Activated CD8-positive, alpha-beta memory T cell treated with anti-CD3 and anti-CD28 coated beads, Interleukin-2, amount 10 ng/mL, durations not matched to agents 7 days and 5 days (primary cell): Measurements from ENCODE around the gene DUSP8. TPM values are rescaled to one million over a fixed set of nuclear protein-coding genes. Genes with fewer than 3 reads are reported as not detected.

Source experiments
- ATAC-seq: fragments of 150-1000 bp; cut with Tn5 transposase; one replicate; pipeline ENCODE4 v1.10.0; 2021; ENCODE audit warnings: moderate library complexity
- CTCF ChIA-PET: fragments of 350-600 bp; sonication (Branson Sonifier 250); formaldehyde crosslinking; loops from one replicate; lab custom pipeline; 2021; ENCODE audit warnings: antibody characterized with exemption; lab: Charles Lee
- DNase-seq: peaks from one replicate; pipeline ENCODE4 v3.0.0-alpha.2; 2020
- H3K27ac Mint-ChIP-seq: one replicate; pipeline ENCODE4 v1.8.0; 2021; ENCODE audit warnings: mild to moderate bottlenecking, mixed read lengths
- H3K27me3 Mint-ChIP-seq: one replicate; pipeline ENCODE4 v1.8.0; 2021; ENCODE audit warnings: mixed read lengths
- H3K36me3 Mint-ChIP-seq: one replicate; pipeline ENCODE4 v1.8.0; 2021; ENCODE audit warnings: mild to moderate bottlenecking, mixed read lengths
- H3K4me1 Mint-ChIP-seq: one replicate; pipeline ENCODE4 v1.8.0; 2021; ENCODE audit warnings: mixed read lengths
- H3K4me3 Mint-ChIP-seq: one replicate; pipeline ENCODE4 v1.8.0; 2021; ENCODE audit warnings: mild to moderate bottlenecking, moderate library complexity, mixed read lengths
- H3K9me3 Mint-ChIP-seq: one replicate; pipeline ENCODE4 v1.8.0; 2022; ENCODE audit warnings: low read depth, mixed read lengths
- total RNA-seq, 2 experiments: library from RNA; stranded (reverse); gene quantifications; one replicate each; pipeline ENCODE4 v1.2.3, GENCODE V29; 2021

The DUSP8 gene
- total RNA-seq, 2 experiments from 2014 or later = 0.50 to 1.1 TPM

DNA sequence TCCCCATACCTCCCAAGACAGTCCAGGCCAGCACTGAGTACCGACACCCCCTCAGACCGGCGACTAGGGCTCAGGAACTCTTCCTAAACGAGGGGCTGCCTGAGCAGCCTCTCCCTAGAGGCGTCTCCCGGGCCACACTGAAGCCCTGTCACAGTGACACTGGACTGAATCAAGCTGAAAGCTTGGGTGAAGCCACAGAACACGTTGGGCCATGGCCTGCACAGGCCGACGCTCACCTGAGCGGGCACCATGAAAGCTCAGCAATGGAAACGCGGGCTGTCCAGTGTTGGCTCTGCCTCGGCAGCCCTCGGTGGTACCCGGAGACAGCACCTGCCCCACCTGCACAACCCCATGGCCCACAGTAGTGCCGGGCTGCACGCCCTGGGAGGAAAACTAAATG, 42.8 kb downstream of the DUSP8 start:
- H3K9me3 Mint-ChIP-seq = no peaks in the 10 kb centered on the region
- H3K4me3 Mint-ChIP-seq = no peak overlapping the region
- H3K27ac Mint-ChIP-seq = no peak overlapping the region
- H3K4me1 Mint-ChIP-seq = peaks cover 2% of the 10 kb centered on the region
- CTCF ChIA-PET = no interaction called here
- DNase-seq = no peak
- no peaks in the 10 kb centered on the region for H3K27me3 Mint-ChIP-seq
- no peak for ATAC-seq
- H3K36me3 Mint-ChIP-seq = peaks cover 1% of the 10 kb centered on the region

DNA sequence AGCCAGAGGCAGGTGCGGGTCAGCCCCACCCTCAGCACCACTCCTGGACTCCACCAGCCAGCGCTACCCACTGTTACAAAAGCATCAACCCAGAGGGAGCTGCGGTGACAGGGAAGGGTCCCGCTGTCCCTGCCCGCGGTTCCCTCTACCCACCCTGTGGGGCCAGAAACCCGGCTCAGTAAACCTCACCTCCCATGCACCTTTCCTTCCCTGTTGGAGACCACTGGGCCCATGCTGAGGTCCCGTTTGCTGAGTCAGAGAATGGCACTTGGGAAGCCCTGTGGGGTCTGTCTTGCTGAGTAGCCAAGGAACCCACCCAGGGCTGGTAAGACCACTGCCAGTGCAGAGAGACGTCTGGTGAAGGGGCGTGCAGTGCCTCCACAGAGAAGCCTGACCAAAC, 43.4 kb downstream of the DUSP8 start:
- H3K27me3 Mint-ChIP-seq = no peaks in the 10 kb centered on the region
- DNase-seq = no peak
- H3K4me3 Mint-ChIP-seq = no peak overlapping the region
- CTCF ChIA-PET = no interaction called here
- H3K4me1 Mint-ChIP-seq = peaks cover 2% of the 10 kb centered on the region
- H3K27ac Mint-ChIP-seq = no peak overlapping the region
- no peak for ATAC-seq
- H3K36me3 Mint-ChIP-seq = peaks cover 1% of the 10 kb centered on the region
- no peaks in the 10 kb centered on the region for H3K9me3 Mint-ChIP-seq

DNA sequence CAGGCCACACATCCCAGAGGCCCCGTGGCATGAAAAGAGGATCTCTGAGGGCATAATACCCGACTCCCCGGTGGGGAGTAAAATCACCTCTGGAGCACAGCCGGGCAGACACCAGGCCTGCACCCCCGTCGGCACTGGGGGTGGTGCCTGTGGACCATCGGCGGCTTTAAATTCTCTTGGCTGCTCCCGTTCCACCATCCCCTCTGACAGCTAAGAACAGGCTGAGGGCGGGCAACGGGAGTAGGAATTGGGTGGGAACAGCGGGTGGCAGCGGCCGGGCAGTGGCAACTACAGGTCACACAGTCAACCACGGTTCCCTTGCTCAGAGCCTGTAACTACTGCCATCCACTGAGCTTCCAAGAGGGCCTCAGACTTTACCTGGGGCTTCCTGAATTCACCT, 45.3 kb downstream of the DUSP8 start:
- CTCF ChIA-PET = no interaction called here
- H3K36me3 Mint-ChIP-seq = no peaks in the 10 kb centered on the region
- H3K4me3 Mint-ChIP-seq = no peak overlapping the region
- H3K27me3 Mint-ChIP-seq = no peaks in the 10 kb centered on the region
- H3K9me3 Mint-ChIP-seq = no peaks in the 10 kb centered on the region
- no peaks in the 10 kb centered on the region for H3K4me1 Mint-ChIP-seq
- H3K27ac Mint-ChIP-seq = no peak overlapping the region
- ATAC-seq (no peak), DNase-seq (no peak)

DNA sequence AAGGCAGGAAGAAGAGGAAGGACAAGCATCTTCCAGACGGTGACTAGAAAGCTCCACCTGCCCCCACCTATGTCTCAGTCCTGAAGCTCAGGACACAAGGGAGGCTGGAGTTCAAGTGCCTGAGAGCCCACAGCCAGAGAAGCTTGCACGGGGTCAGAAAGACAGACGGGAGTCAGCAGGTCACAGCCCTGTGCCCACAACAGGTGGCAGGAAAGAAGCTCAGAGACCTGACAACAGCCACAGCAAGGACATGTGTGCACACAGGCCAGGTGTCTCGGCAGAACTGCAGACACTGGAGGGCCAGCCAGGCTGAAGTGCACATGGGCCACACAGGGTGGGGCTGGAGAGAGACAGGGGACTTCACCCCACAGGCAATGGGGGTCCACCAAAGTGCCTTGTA, 48.3 kb downstream of the DUSP8 start:
- H3K9me3 Mint-ChIP-seq = no peaks in the 10 kb centered on the region
- no peak overlapping the region for H3K27ac Mint-ChIP-seq
- no peaks in the 10 kb centered on the region for H3K4me1 Mint-ChIP-seq
- no peak overlapping the region for H3K4me3 Mint-ChIP-seq
- ATAC-seq (no peak), DNase-seq (no peak)
- no peaks in the 10 kb centered on the region for H3K36me3 Mint-ChIP-seq
- H3K27me3 Mint-ChIP-seq = no peaks in the 10 kb centered on the region
- CTCF ChIA-PET = no interaction called here

DNA sequence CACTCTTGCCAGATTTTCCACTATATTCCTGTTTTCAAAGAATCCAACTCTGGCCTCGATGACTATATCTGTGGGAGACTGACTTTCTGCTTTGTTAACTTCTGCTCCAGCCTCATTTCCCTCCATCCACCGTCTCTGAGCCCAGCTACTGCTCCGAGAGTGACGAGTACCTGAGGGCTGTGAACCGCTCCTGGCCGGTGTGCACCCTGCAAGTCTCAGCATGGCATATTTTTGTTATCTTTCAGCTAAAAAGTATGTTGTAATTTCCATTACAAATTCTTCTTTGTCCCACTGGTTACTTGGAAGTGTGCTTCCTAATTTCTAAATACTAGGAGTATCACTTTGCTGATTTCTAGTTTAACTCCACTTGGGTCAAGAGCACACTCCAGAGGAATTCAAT, 49.0 kb downstream of the DUSP8 start:
- Mint-ChIP-seq H3K4me3 (no peak overlapping the region), H3K36me3 (no peaks in the 10 kb centered on the region), H3K27ac (no peak overlapping the region), H3K9me3 (no peaks in the 10 kb centered on the region), H3K27me3 (no peaks in the 10 kb centered on the region), H3K4me1 (no peaks in the 10 kb centered on the region)
- ATAC-seq (no peak), DNase-seq (no peak)
- CTCF ChIA-PET = no interaction called here

DNA sequence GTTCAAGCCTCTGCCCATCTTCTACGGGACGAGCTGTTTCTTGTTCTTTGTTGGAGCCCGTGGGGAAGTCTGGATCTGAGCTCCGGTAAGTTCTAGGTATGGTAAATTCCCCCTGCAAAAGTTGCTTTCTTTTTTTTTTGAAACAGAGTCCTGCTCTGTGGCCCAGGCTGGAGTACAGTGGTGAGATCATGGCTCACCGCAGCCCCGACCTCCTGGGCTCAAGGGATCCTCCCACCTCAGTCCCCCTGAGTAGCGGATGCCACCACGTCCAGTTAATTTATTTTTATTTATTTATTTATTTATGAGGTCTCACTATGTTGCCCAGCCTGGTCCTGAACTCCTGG, 50.0 kb downstream of the DUSP8 start:
- Mint-ChIP-seq H3K27me3 (no peaks in the 10 kb centered on the region), H3K27ac (no peak overlapping the region), H3K9me3 (no peaks in the 10 kb centered on the region), H3K4me1 (no peaks in the 10 kb centered on the region), H3K4me3 (no peak overlapping the region), H3K36me3 (no peaks in the 10 kb centered on the region)
- ATAC-seq (no peak), DNase-seq (no peak)
- CTCF ChIA-PET = no interaction called here

DNA sequence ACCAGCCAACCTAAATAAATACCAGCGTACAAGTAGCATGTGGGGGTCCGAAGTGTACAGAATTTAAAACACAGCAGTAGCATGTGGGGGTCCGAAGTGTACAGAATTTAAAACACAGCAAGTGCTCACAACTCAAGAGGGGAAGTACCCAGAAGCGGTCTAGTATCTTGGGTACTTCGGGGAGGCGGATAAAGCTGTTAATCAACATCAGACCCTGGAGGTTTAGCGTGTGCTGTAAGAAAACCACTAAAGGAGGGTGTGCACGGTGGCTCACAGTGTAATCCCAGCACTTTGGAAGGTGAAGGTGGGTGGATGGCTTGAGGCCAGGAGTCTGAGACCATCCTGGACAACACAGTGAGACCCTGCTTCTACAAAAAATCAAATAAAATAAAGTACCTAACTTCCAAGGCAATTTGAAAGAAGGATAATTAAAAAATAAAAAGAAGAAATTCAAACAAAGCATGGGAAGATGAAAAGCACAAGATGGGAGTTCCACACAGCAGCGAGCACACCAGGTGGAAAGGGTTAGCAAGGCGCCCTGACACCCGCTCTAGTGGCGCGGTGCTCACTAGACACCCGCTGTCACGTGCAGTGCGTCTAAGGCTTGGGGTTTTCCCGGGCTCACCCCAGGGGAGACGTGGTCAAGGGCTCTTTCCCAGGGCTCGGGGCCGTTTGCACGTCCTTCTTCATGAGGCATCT, 50.5 kb downstream of the DUSP8 start:
- Mint-ChIP-seq H3K36me3 (no peaks in the 10 kb centered on the region), H3K4me3 (no peak overlapping the region), H3K27me3 (no peaks in the 10 kb centered on the region), H3K4me1 (no peaks in the 10 kb centered on the region), H3K27ac (no peak overlapping the region), H3K9me3 (no peaks in the 10 kb centered on the region)
- CTCF ChIA-PET = no interaction called here
- DNase-seq = no peak
- no peak for ATAC-seq

DNA sequence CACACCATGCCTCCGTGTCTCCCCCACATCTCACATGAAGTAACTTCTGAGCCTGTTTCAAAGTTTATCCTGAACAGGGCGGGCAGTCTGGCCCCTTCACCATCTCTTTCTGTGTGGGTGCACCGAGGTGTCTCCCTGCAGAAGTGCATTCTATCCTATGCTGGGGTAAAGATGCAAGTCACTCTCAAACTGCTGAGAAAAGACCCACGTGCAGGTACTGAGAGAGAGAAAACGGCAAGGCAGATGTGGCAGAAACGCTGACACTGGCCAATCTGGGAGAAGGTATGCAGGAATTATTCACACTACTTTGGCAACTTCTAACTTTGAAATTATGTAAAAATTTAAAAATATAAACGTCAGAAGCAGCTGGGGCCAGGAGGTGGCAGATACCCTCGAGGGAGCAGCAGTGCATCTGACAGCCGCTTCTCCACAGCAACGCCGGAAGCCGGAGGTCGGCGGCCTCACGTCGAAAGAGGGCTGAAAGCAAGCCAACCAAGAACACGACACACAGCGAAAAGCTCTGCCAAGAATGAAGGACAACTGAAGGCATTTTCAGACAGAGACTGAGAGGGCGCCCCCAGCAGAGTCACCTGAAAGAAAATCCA, 51.3 kb downstream of the DUSP8 start:
- Mint-ChIP-seq H3K27ac (no peak overlapping the region), H3K4me3 (no peak overlapping the region), H3K9me3 (no peaks in the 10 kb centered on the region), H3K36me3 (no peaks in the 10 kb centered on the region), H3K4me1 (peaks cover 1% of the 10 kb centered on the region), H3K27me3 (no peaks in the 10 kb centered on the region)
- ATAC-seq = no peak
- CTCF ChIA-PET = no interaction called here
- DNase-seq = no peak

DNA sequence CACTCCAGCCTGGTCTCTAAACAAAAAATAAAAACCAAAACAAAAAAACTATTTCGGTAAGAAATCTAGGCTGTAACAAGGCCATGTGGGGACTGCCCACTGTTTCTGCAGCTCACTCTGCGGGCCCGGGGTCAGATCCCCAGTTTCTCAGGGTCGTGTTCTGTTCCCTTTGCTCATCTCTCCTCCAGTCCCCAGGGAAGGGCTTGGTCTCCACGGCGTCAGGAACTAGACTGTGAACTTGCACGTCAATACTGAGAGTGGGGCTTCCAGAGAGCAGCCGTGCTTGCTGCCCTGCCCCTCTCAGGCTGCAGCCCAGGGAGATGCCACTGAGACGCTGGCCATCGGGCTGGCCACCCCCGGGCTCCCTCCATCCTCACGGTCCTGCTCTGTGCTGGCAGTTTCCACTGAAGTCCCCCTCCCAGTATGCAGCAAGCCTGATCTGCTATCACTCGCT, 51.8 kb downstream of the DUSP8 start:
- DNase-seq (no peak), ATAC-seq (no peak)
- Mint-ChIP-seq H3K4me3 (no peak overlapping the region), H3K27me3 (no peaks in the 10 kb centered on the region), H3K4me1 (peaks cover 3% of the 10 kb centered on the region), H3K27ac (no peak overlapping the region), H3K36me3 (no peaks in the 10 kb centered on the region), H3K9me3 (no peaks in the 10 kb centered on the region)
- CTCF ChIA-PET = no interaction called here

DNA sequence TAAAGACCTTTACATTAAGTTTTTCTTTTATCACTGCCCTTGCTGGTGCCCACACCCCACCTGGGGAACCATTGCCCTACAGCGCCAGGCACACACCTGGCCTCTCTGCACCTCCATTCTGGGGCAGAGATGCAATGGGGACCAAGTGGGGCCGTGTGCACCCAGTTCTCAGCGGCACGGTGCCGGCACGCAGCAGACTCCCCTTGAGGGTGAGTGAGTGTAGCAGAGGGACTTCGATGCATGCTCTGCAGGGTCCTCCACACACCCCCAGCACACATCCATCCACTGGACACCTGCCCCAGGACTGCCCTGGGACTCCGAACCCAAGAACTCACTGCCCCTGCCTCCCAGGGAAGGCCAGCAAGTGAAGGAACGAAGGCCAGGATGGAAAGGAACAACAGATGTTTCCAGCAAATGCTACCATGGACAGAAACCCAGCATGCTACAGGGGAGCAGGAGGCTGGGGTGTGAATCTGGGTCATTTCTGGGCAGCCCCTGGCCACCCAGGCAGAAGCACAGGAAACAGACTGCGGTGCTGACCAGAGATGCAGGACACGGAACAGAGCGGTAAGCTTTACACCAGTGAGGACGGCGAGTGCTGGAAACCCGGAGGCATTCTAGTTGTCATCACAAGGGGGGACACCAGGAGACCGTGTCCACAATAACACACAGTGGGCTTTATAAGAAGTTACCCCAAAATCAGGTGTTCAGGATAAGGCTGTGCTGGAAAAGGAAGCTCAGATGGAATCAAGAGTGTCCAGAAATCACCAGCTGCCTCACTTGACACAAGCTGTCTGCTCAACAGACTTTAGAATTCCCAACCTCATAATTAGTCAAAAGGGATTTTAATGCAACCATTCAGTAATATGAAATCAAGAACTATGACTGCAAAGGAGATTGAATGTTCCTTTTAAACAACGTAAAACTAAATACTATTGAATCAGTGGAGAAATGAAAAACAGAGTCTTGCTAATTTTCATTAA, 52.8 kb downstream of the DUSP8 start:
- Mint-ChIP-seq H3K9me3 (no peaks in the 10 kb centered on the region), H3K4me1 (peaks cover 4% of the 10 kb centered on the region), H3K36me3 (peaks cover under 1% of the 10 kb centered on the region), H3K27me3 (no peaks in the 10 kb centered on the region), H3K4me3 (no peak overlapping the region), H3K27ac (no peak overlapping the region)
- ATAC-seq (no peak), DNase-seq (no peak)
- CTCF ChIA-PET = no interaction called here

DNA sequence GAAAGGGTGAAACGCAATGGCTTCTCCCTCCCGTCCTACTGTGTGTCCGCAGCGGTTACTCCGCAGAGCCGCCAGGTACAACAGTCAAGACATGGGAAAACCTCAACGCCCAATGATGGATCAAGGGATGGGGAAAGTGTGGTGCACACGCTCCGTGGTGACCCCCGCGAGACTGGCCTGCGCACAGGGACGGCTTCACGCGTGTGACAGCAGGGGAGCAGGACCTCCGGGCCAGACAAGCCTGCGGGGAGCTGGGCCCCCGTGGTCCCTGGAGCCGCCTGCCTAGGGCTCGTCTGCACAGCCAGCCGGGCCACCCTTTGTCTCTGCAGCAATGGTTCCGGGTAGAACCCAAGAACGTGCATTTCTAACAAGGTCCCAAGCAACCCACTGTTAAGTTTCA, 53.8 kb downstream of the DUSP8 start:
- Mint-ChIP-seq H3K4me1 (peaks cover 8% of the 10 kb centered on the region), H3K27me3 (no peaks in the 10 kb centered on the region), H3K4me3 (no peak overlapping the region), H3K9me3 (no peaks in the 10 kb centered on the region), H3K36me3 (peaks cover 1% of the 10 kb centered on the region), H3K27ac (no peak overlapping the region)
- CTCF ChIA-PET = no interaction called here
- no peak for DNase-seq
- ATAC-seq = no peak

DNA sequence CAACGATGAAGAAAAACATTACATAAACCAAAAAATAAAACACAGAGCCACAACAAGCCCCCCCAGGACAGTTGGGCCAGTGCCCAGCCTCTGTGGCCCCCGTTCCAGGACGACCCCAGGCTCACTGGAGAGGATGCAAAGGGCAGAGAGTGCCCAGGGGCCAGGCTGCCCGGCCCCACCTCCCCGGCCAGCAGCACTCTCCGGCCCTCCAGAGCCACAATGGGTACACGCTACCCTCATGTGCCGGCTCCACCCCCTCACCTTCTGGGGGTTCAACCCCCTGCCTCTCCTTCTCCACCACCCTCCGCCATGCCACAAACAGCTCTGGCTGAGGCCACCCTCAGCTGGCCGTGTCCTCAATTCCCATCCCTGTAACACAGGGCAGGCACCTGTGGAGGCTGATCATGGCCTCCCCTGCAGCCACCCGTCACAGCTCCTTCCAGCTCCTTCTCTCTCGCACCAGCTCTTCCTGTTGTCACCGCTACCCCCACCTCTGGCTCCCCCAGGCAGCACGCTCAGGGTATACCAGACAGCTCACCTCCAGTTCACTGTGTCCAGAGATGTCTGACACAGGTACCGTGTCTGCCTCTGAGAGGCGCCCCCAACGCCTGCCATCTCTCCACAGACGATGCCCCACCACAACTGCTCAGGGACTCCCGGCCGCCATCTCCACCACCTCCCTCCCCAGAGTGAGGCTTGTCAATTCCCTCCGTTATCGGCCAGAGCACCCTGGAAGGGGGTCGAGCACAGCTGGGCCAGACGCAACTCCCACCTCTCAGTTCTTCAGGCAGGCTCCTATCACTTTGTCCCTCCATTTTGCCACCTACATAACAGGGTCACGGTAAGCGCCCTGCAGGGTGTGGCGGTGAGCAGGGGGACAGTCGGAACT, 54.7 kb downstream of the DUSP8 start:
- no peaks in the 10 kb centered on the region for H3K27me3 Mint-ChIP-seq
- no peak for DNase-seq
- H3K27ac Mint-ChIP-seq = no peak overlapping the region
- H3K4me1 Mint-ChIP-seq = peaks cover 8% of the 10 kb centered on the region
- peaks cover 1% of the 10 kb centered on the region for H3K36me3 Mint-ChIP-seq
- H3K9me3 Mint-ChIP-seq = no peaks in the 10 kb centered on the region
- ATAC-seq = no peak
- CTCF ChIA-PET = no interaction called here
- H3K4me3 Mint-ChIP-seq = no peak overlapping the region
